Measurements from ENCODE around the gene RIPK4.

Gene RIPK4

GRCh38 chr21:41743321-41744027, 23.4 kb downstream of the RIPK4 start:
- Mint-ChIP-seq H3K27ac (ENCODE audit: low read depth) (no peak overlapping the region), H3K27me3 (peaks cover 49% of the 10 kb centered on the region), H3K9me3 (no peaks in the 10 kb centered on the region), H3K36me3 (ENCODE audit: insufficient read depth) (peaks cover 2% of the 10 kb centered on the region), H3K4me1 (no peaks in the 10 kb centered on the region), H3K4me3 (no peak overlapping the region)
- DNase-seq (ENCODE audit: low spot score in 2 of 2): no peak
- no peak for ATAC-seq (replicated peaks; ENCODE audit: extremely low read depth, poor library complexity, severe bottlenecking)

- no peak overlapping the region for H3K4me3 Mint-ChIP-seq
- no peak for ATAC-seq (replicated peaks; ENCODE audit: extremely low read depth, poor library complexity, severe bottlenecking)
- H3K4me1 Mint-ChIP-seq: no peaks in the 10 kb centered on the region
- H3K27me3 Mint-ChIP-seq: peaks cover 57% of the 10 kb centered on the region
- no peak overlapping the region for H3K27ac Mint-ChIP-seq (ENCODE audit: low read depth)
- DNase-seq (ENCODE audit: low spot score in 2 of 2): no peak
- no peaks in the 10 kb centered on the region for H3K9me3 Mint-ChIP-seq
- peaks cover 2% of the 10 kb centered on the region for H3K36me3 Mint-ChIP-seq (ENCODE audit: insufficient read depth)
Measured at GRCh38 chr21:41742073-41742875, 24.6 kb downstream of the RIPK4 start.

- Mint-ChIP-seq H3K27ac (ENCODE audit: low read depth) (no peak overlapping the region), H3K36me3 (ENCODE audit: insufficient read depth) (peaks cover 2% of the 10 kb centered on the region), H3K4me1 (no peaks in the 10 kb centered on the region), H3K4me3 (no peak overlapping the region), H3K27me3 (peaks cover 57% of the 10 kb centered on the region), H3K9me3 (no peaks in the 10 kb centered on the region)
- ATAC-seq (replicated peaks; ENCODE audit: extremely low read depth, poor library complexity, severe bottlenecking) (no peak), DNase-seq (ENCODE audit: low spot score in 2 of 2) (no peak)
Measured at GRCh38 chr21:41741253-41742072, 25.4 kb downstream of the RIPK4 start.

GRCh38 chr21:41740604-41741252, 26.1 kb downstream of the RIPK4 start:
- Mint-ChIP-seq H3K9me3 (no peaks in the 10 kb centered on the region), H3K4me3 (no peak overlapping the region), H3K27ac (ENCODE audit: low read depth) (no peak overlapping the region), H3K36me3 (ENCODE audit: insufficient read depth) (peaks cover 2% of the 10 kb centered on the region), H3K27me3 (peaks cover 63% of the 10 kb centered on the region), H3K4me1 (no peaks in the 10 kb centered on the region)
- no peak for DNase-seq (ENCODE audit: low spot score in 2 of 2)
- ATAC-seq (replicated peaks; ENCODE audit: extremely low read depth, poor library complexity, severe bottlenecking): no peak

GRCh38 chr21:41739936-41740335, 26.9 kb downstream of the RIPK4 start:
- no peaks in the 10 kb centered on the region for H3K4me1 Mint-ChIP-seq
- peaks cover 2% of the 10 kb centered on the region for H3K36me3 Mint-ChIP-seq (ENCODE audit: insufficient read depth)
- H3K4me3 Mint-ChIP-seq: no peak overlapping the region
- ATAC-seq (replicated peaks; ENCODE audit: extremely low read depth, poor library complexity, severe bottlenecking) (no peak), DNase-seq (ENCODE audit: low spot score in 2 of 2) (no peak)
- no peak overlapping the region for H3K27ac Mint-ChIP-seq (ENCODE audit: low read depth)
- peaks cover 65% of the 10 kb centered on the region for H3K27me3 Mint-ChIP-seq
- no peaks in the 10 kb centered on the region for H3K9me3 Mint-ChIP-seq

GRCh38 chr21:41739011-41739410, 27.8 kb downstream of the RIPK4 start:
- Mint-ChIP-seq H3K4me3 (no peak overlapping the region), H3K27me3 (peaks cover 64% of the 10 kb centered on the region), H3K27ac (ENCODE audit: low read depth) (no peak overlapping the region), H3K4me1 (no peaks in the 10 kb centered on the region), H3K9me3 (no peaks in the 10 kb centered on the region), H3K36me3 (ENCODE audit: insufficient read depth) (peaks cover 2% of the 10 kb centered on the region)
- ATAC-seq (replicated peaks; ENCODE audit: extremely low read depth, poor library complexity, severe bottlenecking) (no peak), DNase-seq (ENCODE audit: low spot score in 2 of 2) (no peak)

GRCh38 chr21:41737651-41738324, 29.1 kb downstream of the RIPK4 start:
- DNase-seq (ENCODE audit: low spot score in 2 of 2): no peak
- ATAC-seq (replicated peaks; ENCODE audit: extremely low read depth, poor library complexity, severe bottlenecking): no peak
- Mint-ChIP-seq H3K4me3 (no peak overlapping the region), H3K4me1 (no peaks in the 10 kb centered on the region), H3K27ac (ENCODE audit: low read depth) (no peak overlapping the region), H3K36me3 (ENCODE audit: insufficient read depth) (peaks cover 2% of the 10 kb centered on the region), H3K9me3 (no peaks in the 10 kb centered on the region), H3K27me3 (peaks cover 68% of the 10 kb centered on the region)

- Mint-ChIP-seq H3K9me3 (no peaks in the 10 kb centered on the region), H3K27me3 (peaks cover 71% of the 10 kb centered on the region), H3K4me1 (no peaks in the 10 kb centered on the region), H3K4me3 (no peak overlapping the region), H3K27ac (ENCODE audit: low read depth) (no peak overlapping the region), H3K36me3 (ENCODE audit: insufficient read depth) (peaks cover 2% of the 10 kb centered on the region)
- no peak for DNase-seq (ENCODE audit: low spot score in 2 of 2)
- ATAC-seq (replicated peaks; ENCODE audit: extremely low read depth, poor library complexity, severe bottlenecking): no peak
Measured at GRCh38 chr21:41736423-41736822, 30.4 kb downstream of the RIPK4 start.

GRCh38 chr21:41733951-41734689, 32.7 kb downstream of the RIPK4 start:
- Mint-ChIP-seq H3K9me3 (no peaks in the 10 kb centered on the region), H3K27ac (ENCODE audit: low read depth) (no peak overlapping the region)

GRCh38 chr21:41731081-41731480, 35.8 kb downstream of the RIPK4 start:
- H3K27ac Mint-ChIP-seq (ENCODE audit: low read depth): no peak overlapping the region
- no peak for DNase-seq (ENCODE audit: low spot score in 2 of 2)
- ATAC-seq (replicated peaks; ENCODE audit: extremely low read depth, poor library complexity, severe bottlenecking): no peak
- no peaks in the 10 kb centered on the region for H3K4me1 Mint-ChIP-seq
- H3K27me3 Mint-ChIP-seq: peaks cover 84% of the 10 kb centered on the region
- H3K36me3 Mint-ChIP-seq (ENCODE audit: insufficient read depth): no peaks in the 10 kb centered on the region
- H3K9me3 Mint-ChIP-seq: no peaks in the 10 kb centered on the region
- H3K4me3 Mint-ChIP-seq: no peak overlapping the region

More at GRCh38 chr21:41733951-41734689, 32.7 kb downstream of the RIPK4 start:
- no peaks in the 10 kb centered on the region for H3K36me3 Mint-ChIP-seq (ENCODE audit: insufficient read depth)
- ATAC-seq (replicated peaks; ENCODE audit: extremely low read depth, poor library complexity, severe bottlenecking) (no peak), DNase-seq (ENCODE audit: low spot score in 2 of 2) (no peak)
- H3K4me1 Mint-ChIP-seq: no peaks in the 10 kb centered on the region
- peaks cover 86% of the 10 kb centered on the region for H3K27me3 Mint-ChIP-seq
- no peak overlapping the region for H3K4me3 Mint-ChIP-seq

- no peak for DNase-seq (ENCODE audit: low spot score in 2 of 2)
- H3K36me3 Mint-ChIP-seq (ENCODE audit: insufficient read depth): no peaks in the 10 kb centered on the region
- H3K4me1 Mint-ChIP-seq: no peaks in the 10 kb centered on the region
- no peak for ATAC-seq (replicated peaks; ENCODE audit: extremely low read depth, poor library complexity, severe bottlenecking)
- H3K9me3 Mint-ChIP-seq: no peaks in the 10 kb centered on the region
- H3K27ac Mint-ChIP-seq (ENCODE audit: low read depth): no peak overlapping the region
- peaks cover 84% of the 10 kb centered on the region for H3K27me3 Mint-ChIP-seq
- no peak overlapping the region for H3K4me3 Mint-ChIP-seq
Measured at GRCh38 chr21:41730367-41730765, 36.5 kb downstream of the RIPK4 start.
